Measurements from ENCODE around the gene EXT2.

The EXT2 gene

GRCh38 chr11:44097821-44098220 is 2.3 kb downstream of the EXT2 start:
- Mint-ChIP-seq H3K4me1 (peaks cover 28% of the 10 kb centered on the region), H3K27me3 (ENCODE audit: low read depth) (peaks cover 11% of the 10 kb centered on the region), H3K9me3 (no peaks in the 10 kb centered on the region), H3K27ac (no peak overlapping the region), H3K4me3 (peak overlapping the region in 2 of 3 experiments; percentile 65 to 75), H3K36me3 (ENCODE audit: low read depth) (peaks cover 13% of the 10 kb centered on the region)
- TF ChIP-seq CTCF (IDR thresholded peaks at IDR 0.05; ENCODE audit: unreplicated experiment in 3 of 3): no peak

GRCh38 chr11:44101098-44101497 is 5.6 kb downstream of the EXT2 start:
- Mint-ChIP-seq H3K9me3 (no peaks in the 10 kb centered on the region), H3K36me3 (ENCODE audit: low read depth) (peaks cover 13% of the 10 kb centered on the region), H3K4me1 (peaks cover 17% of the 10 kb centered on the region), H3K4me3 (no peak overlapping the region), H3K27ac (no peak overlapping the region), H3K27me3 (ENCODE audit: low read depth) (peaks cover 6% of the 10 kb centered on the region)
- no peak for TF ChIP-seq CTCF (IDR thresholded peaks at IDR 0.05; ENCODE audit: unreplicated experiment in 3 of 3)

GRCh38 chr11:44104481-44105294 is 9.2 kb downstream of the EXT2 start:
- H3K4me1 Mint-ChIP-seq: peaks cover 5% of the 10 kb centered on the region
- H3K9me3 Mint-ChIP-seq: no peaks in the 10 kb centered on the region
- H3K36me3 Mint-ChIP-seq (ENCODE audit: low read depth): peaks cover 18% of the 10 kb centered on the region
- H3K27me3 Mint-ChIP-seq (ENCODE audit: low read depth): peaks cover 6% of the 10 kb centered on the region
- H3K27ac Mint-ChIP-seq: no peak overlapping the region
- H3K4me3 Mint-ChIP-seq: no peak overlapping the region
- no peak for TF ChIP-seq CTCF (IDR thresholded peaks at IDR 0.05; ENCODE audit: unreplicated experiment in 3 of 3)

- peaks cover 26% of the 10 kb centered on the region for H3K36me3 Mint-ChIP-seq (ENCODE audit: low read depth)
- TF ChIP-seq CTCF (IDR thresholded peaks at IDR 0.05; ENCODE audit: unreplicated experiment in 3 of 3): no peak
- H3K27ac Mint-ChIP-seq: no peak overlapping the region
- H3K4me1 Mint-ChIP-seq: peaks cover 10% of the 10 kb centered on the region
- H3K4me3 Mint-ChIP-seq: no peak overlapping the region
- no peaks in the 10 kb centered on the region for H3K27me3 Mint-ChIP-seq (ENCODE audit: low read depth)
- H3K9me3 Mint-ChIP-seq: no peaks in the 10 kb centered on the region
Observed at GRCh38 chr11:44108260-44108659, 12.8 kb downstream of the EXT2 start.

GRCh38 chr11:44110231-44110679 is 14.8 kb downstream of the EXT2 start:
- Mint-ChIP-seq H3K27me3 (ENCODE audit: low read depth) (no peaks in the 10 kb centered on the region), H3K9me3 (no peaks in the 10 kb centered on the region), H3K27ac (no peak overlapping the region), H3K4me1 (peaks cover 10% of the 10 kb centered on the region), H3K36me3 (ENCODE audit: low read depth) (peaks cover 44% of the 10 kb centered on the region), H3K4me3 (no peak overlapping the region)
- peak; percentile 76 to 82 (median 76) for TF ChIP-seq CTCF (IDR thresholded peaks at IDR 0.05; ENCODE audit: unreplicated experiment in 3 of 3)

All from nephron (organoid).